Esophagus squamous epithelium (tissue), 4 donors: ENCODE data around the gene GMDS.

Experiments used
- POLR2A ChIP-seq, 4 donors: fragments of 450-650 bp; IDR thresholded peaks; one replicate each; pipeline ENCODE4 v1.6.1; 2017; ENCODE audit warnings: antibody characterized with exemption in 4 of 4, mild to moderate bottlenecking in 4 of 4, moderate library complexity in 3 of 4
- TF ChIP-seq, protein P1 (sequence below), 6 experiments: fragments of 450-650 bp in 4 of 6; fragments of 200-600 bp in 2 of 6; sonication (generic) in 2 of 6; IDR thresholded peaks; one replicate each; pipeline ENCODE4 v1.5.1; 2016 to 2019; ENCODE audit warnings: antibody characterized with exemption in 6 of 6, mild to moderate bottlenecking in 4 of 6, moderate library complexity in 4 of 6

DNA sequence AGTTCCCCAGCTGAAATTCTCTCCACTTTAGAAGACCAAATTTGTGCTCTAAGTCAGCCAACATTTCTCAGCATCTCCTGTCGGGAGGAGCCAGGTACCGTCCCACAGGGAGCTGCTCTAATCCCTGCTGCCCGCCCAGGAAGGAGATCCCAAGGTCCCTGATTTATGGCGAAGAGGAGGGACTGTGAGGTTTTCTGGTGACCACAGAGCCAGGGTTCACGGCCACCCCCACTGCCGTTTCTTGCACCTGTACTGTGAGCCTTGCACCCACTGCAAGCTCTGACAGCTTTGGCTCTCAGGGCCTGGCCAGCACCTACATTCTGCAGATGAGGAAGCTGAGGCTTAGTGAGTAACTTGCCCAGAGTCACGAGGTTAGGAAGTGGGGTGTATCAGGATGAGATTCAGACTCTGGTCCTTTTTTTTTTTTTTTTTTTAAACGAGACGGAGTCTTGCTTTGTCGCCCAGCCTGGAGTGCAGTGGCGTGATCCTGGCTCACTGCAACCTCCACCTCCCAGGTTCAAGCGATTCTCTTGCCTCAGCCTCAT is 600.8 kb downstream of the GMDS start:
- TF ChIP-seq, protein P1, sequence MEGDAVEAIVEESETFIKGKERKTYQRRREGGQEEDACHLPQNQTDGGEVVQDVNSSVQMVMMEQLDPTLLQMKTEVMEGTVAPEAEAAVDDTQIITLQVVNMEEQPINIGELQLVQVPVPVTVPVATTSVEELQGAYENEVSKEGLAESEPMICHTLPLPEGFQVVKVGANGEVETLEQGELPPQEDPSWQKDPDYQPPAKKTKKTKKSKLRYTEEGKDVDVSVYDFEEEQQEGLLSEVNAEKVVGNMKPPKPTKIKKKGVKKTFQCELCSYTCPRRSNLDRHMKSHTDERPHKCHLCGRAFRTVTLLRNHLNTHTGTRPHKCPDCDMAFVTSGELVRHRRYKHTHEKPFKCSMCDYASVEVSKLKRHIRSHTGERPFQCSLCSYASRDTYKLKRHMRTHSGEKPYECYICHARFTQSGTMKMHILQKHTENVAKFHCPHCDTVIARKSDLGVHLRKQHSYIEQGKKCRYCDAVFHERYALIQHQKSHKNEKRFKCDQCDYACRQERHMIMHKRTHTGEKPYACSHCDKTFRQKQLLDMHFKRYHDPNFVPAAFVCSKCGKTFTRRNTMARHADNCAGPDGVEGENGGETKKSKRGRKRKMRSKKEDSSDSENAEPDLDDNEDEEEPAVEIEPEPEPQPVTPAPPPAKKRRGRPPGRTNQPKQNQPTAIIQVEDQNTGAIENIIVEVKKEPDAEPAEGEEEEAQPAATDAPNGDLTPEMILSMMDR (IDR thresholded peaks at IDR 0.05) = no peak
- TF ChIP-seq POLR2A (IDR thresholded peaks at IDR 0.05) = no peak
